EH (cell line): ENCODE measurements around the gene LHFPL3.
"Not testable (repeated sequence)": the region's sequence is repeated elsewhere in the genome, so short reads cannot be mapped to it uniquely, and the experiment has no call there.

Source experiments
- DNase-seq: peaks from one replicate; pipeline ENCODE4 v3.0.0-alpha.2; 2015; ENCODE audit warnings: low read depth

The LHFPL3 gene

GRCh38 chr7:104898434-104898833, 570.0 kb downstream of the LHFPL3 start:
- no peak for DNase-seq

GRCh38 chr7:104900525-104901239, 572.3 kb downstream of the LHFPL3 start:
- no peak for DNase-seq

GRCh38 chr7:104901240-104901619, 572.8 kb downstream of the LHFPL3 start:
- peak; percentile 6 for DNase-seq

GRCh38 chr7:104902183-104902582, 573.8 kb downstream of the LHFPL3 start:
- no peak for DNase-seq

- peak; percentile 17 for DNase-seq
Measured at GRCh38 chr7:104903044-104903443, 574.6 kb downstream of the LHFPL3 start.

- DNase-seq = no peak
Measured at GRCh38 chr7:104903846-104904245, 575.4 kb downstream of the LHFPL3 start.

- no peak for DNase-seq
Measured at GRCh38 chr7:104906032-104906431, 577.6 kb downstream of the LHFPL3 start.

GRCh38 chr7:104906556-104906955, 578.2 kb downstream of the LHFPL3 start:
- DNase-seq = no peak

- DNase-seq = no peak
Measured at GRCh38 chr7:104908636-104909035, 580.2 kb downstream of the LHFPL3 start.

- no peak for DNase-seq
Measured at GRCh38 chr7:104909096-104909495, 580.7 kb downstream of the LHFPL3 start.

GRCh38 chr7:104914421-104914820, 586.0 kb downstream of the LHFPL3 start:
- DNase-seq = peak; percentile 10

- peak; percentile 53 for DNase-seq
Measured at GRCh38 chr7:104921596-104921995, 593.2 kb downstream of the LHFPL3 start.

- peak; percentile 42 for DNase-seq
Measured at GRCh38 chr7:104922182-104923009, 594.0 kb downstream of the LHFPL3 start.

- peak; percentile 86 for DNase-seq
Measured at GRCh38 chr7:104923010-104923421, 594.6 kb downstream of the LHFPL3 start.

GRCh38 chr7:104926189-104926588, 597.8 kb downstream of the LHFPL3 start:
- DNase-seq = not testable (repeated sequence)

GRCh38 chr7:104926601-104927041, 598.2 kb downstream of the LHFPL3 start:
- no peak for DNase-seq

- no peak for DNase-seq
Measured at GRCh38 chr7:104927055-104927454, 598.7 kb downstream of the LHFPL3 start.

- no peak for DNase-seq
Measured at GRCh38 chr7:104928721-104929400, 600.5 kb downstream of the LHFPL3 start.

GRCh38 chr7:104929921-104930320, 601.5 kb downstream of the LHFPL3 start:
- DNase-seq = no peak

- DNase-seq = no peak
Measured at GRCh38 chr7:104931181-104931781, 602.9 kb downstream of the LHFPL3 start.

- no peak for DNase-seq
Measured at GRCh38 chr7:104933022-104933421, 604.6 kb downstream of the LHFPL3 start.

- DNase-seq = no peak
Measured at GRCh38 chr7:104933521-104933988, 605.2 kb downstream of the LHFPL3 start.
